OCI-LY7 (cell line): ENCODE data around the gene CHST7.

Source experiments
- CTCF ChIP-seq: fragments of 200-600 bp; sonication (generic); conservative IDR thresholded peaks from 2 replicates; pipeline ENCODE4 v1.5.1; 2014; ENCODE audit warnings: mild to moderate bottlenecking, antibody characterized with exemption, low read length, moderate library complexity, mixed read lengths
- EZH2phosphoT487 ChIP-seq: fragments of 200-600 bp; sonication (generic); IDR thresholded peaks from 2 replicates; pipeline ENCODE4 v1.6.1; 2018; ENCODE audit warnings: low read depth, borderline replicate concordance, mild to moderate bottlenecking, mixed run types, antibody characterized with exemption, low read length, moderate library complexity, mixed read lengths

DNA sequence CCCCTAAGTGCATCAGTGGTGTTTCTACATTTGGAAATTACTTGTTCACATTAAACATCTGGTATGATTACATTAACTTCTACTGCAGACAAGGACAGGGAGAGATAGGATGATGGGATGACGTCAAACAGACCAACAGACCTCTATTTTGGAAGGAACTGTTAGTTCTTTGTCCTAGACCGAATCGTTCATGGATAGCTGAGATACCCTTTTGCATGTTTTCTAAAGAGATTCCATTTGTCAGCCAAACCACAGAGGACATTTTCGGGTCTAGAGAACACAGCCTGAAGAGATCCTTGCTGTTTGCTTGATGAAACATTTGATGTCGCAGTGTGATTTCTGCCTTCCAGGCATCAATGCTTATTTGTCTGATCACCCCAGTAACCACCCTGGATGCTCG, 27.7 kb downstream of the CHST7 start:
- TF ChIP-seq CTCF (no peak), EZH2phosphoT487 (no peak)
